H1 (cell line): ENCODE measurements around the gene BCL2L13. TPM values are rescaled to one million over a fixed set of nuclear protein-coding genes. Genes with fewer than 3 reads are reported as not detected.

Experiments used
- CTCF ChIA-PET: fragments of 300-600 bp; sonication (Branson Sonifier 250); formaldehyde crosslinking; loops from one replicate; lab custom pipeline; 2021; ENCODE audit not compliant: partially characterized antibody; lab: Charles Lee
- POLR2A ChIA-PET: fragments of 300-600 bp; sonication (Branson Sonifier 250); formaldehyde crosslinking; loops from one replicate; lab custom pipeline; 2021; ENCODE audit warnings: inconsistent platforms; ENCODE audit not compliant: partially characterized antibody; lab: Charles Lee
- DNase-seq, 2 experiments: peaks; one replicate each; pipeline versions ENCODE4 v3.0.0 to v3.0.0-alpha.2; 2010 to 2022; ENCODE audit warnings: low spot score in 2 of 2, low read depth in 1 of 2, mixed read lengths in 1 of 2
- FAIRE-seq: peaks from 2 replicates; lab custom pipeline; 2011; peaks lifted over from hg19 to GRCh38; lab: Jason Lieb, UNC
- H2AFZ ChIP-seq: 2 replicates; pipeline ENCODE4 v1.8.1; 2012; ENCODE audit warnings: low read length, inconsistent platforms
- H2AK5ac ChIP-seq: 2 replicates; pipeline ENCODE4 v1.6.1; 2013; ENCODE audit warnings: low read depth, low read length
- H2BK120ac ChIP-seq: replicated peaks from 2 replicates; pipeline ENCODE3; 2013; ENCODE audit warnings: low read depth, low read length, inconsistent platforms
- H2BK12ac ChIP-seq: 2 replicates; pipeline ENCODE4 v1.6.1; 2013; ENCODE audit warnings: low read depth, low read length
- H2BK15ac ChIP-seq: 2 replicates; pipeline ENCODE4 v1.6.1; 2013; ENCODE audit warnings: low read length
- H2BK20ac ChIP-seq: 2 replicates; pipeline ENCODE4 v1.6.1; 2013; ENCODE audit warnings: low read length
- H2BK5ac ChIP-seq: 2 replicates; pipeline ENCODE4 v1.6.1; 2013; ENCODE audit warnings: low read depth, low read length
- H3K14ac ChIP-seq: 2 replicates; pipeline ENCODE4 v1.6.1; 2013; ENCODE audit warnings: inconsistent platforms; ENCODE audit not compliant: insufficient read length
- H3K18ac ChIP-seq: 2 replicates; pipeline ENCODE4 v1.6.1; 2013; ENCODE audit warnings: low read length; ENCODE audit errors: extremely low read depth
- H3K23ac ChIP-seq: 2 replicates; pipeline ENCODE4 v1.6.1; 2013; ENCODE audit warnings: inconsistent platforms; ENCODE audit not compliant: insufficient read length
- H3K23me2 ChIP-seq: 2 replicates; pipeline ENCODE4 v1.6.1; 2013; ENCODE audit warnings: low read depth, low read length
- H3K27ac ChIP-seq: 2 replicates; pipeline ENCODE4 v1.6.1; 2011; ENCODE audit warnings: low read depth, low read length, inconsistent platforms
- H3K27me3 ChIP-seq, 4 experiments: replicated peaks in 1 of 4; 1 replicate in 1 of 4; 2 replicates in 3 of 4; pipeline versions ENCODE4 v1.6.1 to v1.8.1; 2011 to 2013; ENCODE audit warnings: low read length in 3 of 4, mild to moderate bottlenecking in 3 of 4, inconsistent platforms in 2 of 4, mixed read lengths in 2 of 4, moderate library complexity in 1 of 4; ENCODE audit not compliant: control insufficient read depth in 3 of 4, insufficient read depth in 3 of 4; ENCODE audit errors: extremely low read depth in 1 of 4
- H3K36me3 ChIP-seq, 4 experiments: 2 replicates each; pipeline versions ENCODE4 v1.6.1 to v1.8.1; 2011 to 2013; ENCODE audit warnings: mild to moderate bottlenecking in 4 of 4, low read length in 3 of 4, moderate library complexity in 2 of 4, control low read depth in 1 of 4, inconsistent platforms in 1 of 4; ENCODE audit not compliant: insufficient read depth in 4 of 4, control insufficient read depth in 2 of 4
- H3K4ac ChIP-seq: replicated peaks from 2 replicates; pipeline ENCODE3; 2013; ENCODE audit warnings: low read length, low read depth, mixed read lengths, inconsistent platforms; ENCODE audit not compliant: insufficient read length
- H3K4me1 ChIP-seq, 4 experiments: replicated peaks in 1 of 4; 1 replicate in 1 of 4; 2 replicates in 3 of 4; pipeline versions ENCODE4 v1.6.1 to v1.8.1; 2011 to 2013; ENCODE audit warnings: low read length in 3 of 4, inconsistent platforms in 2 of 4, mixed read lengths in 1 of 4; ENCODE audit not compliant: insufficient read depth in 4 of 4, control insufficient read depth in 3 of 4
- H3K4me2 ChIP-seq, 2 experiments: 2 replicates each; pipeline versions ENCODE4 v1.6.1 to v1.8.1; 2011 to 2013; ENCODE audit warnings: low read depth in 2 of 2, low read length in 2 of 2, control low read depth in 1 of 2, inconsistent platforms in 1 of 2, mild to moderate bottlenecking in 1 of 2; ENCODE audit not compliant: insufficient read depth in 1 of 2
- H3K4me3 ChIP-seq, 4 experiments: fragments of 200-600, 300-600 bp in 1 of 4; sonication (generic), shearing (Covaris generic), sonication (Bioruptor Twin) in 1 of 4; 2 replicates each; pipeline versions ENCODE4 v1.5.1 to v1.8.1; 2011 to 2016; ENCODE audit warnings: low read length in 4 of 4, low read depth in 3 of 4, control low read depth in 2 of 4, inconsistent platforms in 2 of 4, mild to moderate bottlenecking in 2 of 4, mixed read lengths in 1 of 4, moderate library complexity in 1 of 4; ENCODE audit not compliant: insufficient read depth in 2 of 4; ENCODE audit errors: extremely low read depth in 1 of 4
- H3K56ac ChIP-seq: replicated peaks from 2 replicates; pipeline ENCODE3; 2013; ENCODE audit warnings: low read depth, mild to moderate bottlenecking, mixed read lengths, low read length, inconsistent platforms; ENCODE audit not compliant: insufficient read length
- H3K79me1 ChIP-seq: 2 replicates; pipeline ENCODE4 v1.6.1; 2013; ENCODE audit warnings: low read depth, low read length, control low read depth
- H3K79me2 ChIP-seq, 2 experiments: 2 replicates each; pipeline versions ENCODE4 v1.6.1 to v1.8.1; 2012 to 2013; ENCODE audit warnings: low read length in 2 of 2, mild to moderate bottlenecking in 2 of 2, inconsistent platforms in 1 of 2; ENCODE audit not compliant: insufficient read depth in 2 of 2, control insufficient read depth in 1 of 2
- H3K9ac ChIP-seq, 4 experiments: replicated peaks in 1 of 4; 1 replicate in 1 of 4; 2 replicates in 3 of 4; pipeline versions ENCODE4 v1.6.1 to v1.8.1; 2011 to 2013; ENCODE audit warnings: low read depth in 3 of 4, low read length in 3 of 4, control low read depth in 2 of 4, mild to moderate bottlenecking in 2 of 4, moderate library complexity in 2 of 4, inconsistent platforms in 1 of 4; ENCODE audit errors: extremely low read depth in 1 of 4
- H3K9me3 ChIP-seq, 2 experiments: 2 replicates each; pipeline versions ENCODE4 v1.6.1 to v1.8.1; 2012 to 2013; ENCODE audit warnings: mild to moderate bottlenecking in 2 of 2, moderate library complexity in 2 of 2, control low read depth in 1 of 2, inconsistent platforms in 1 of 2, low read depth in 1 of 2, low read length in 1 of 2, mixed read lengths in 1 of 2; ENCODE audit not compliant: insufficient read depth in 2 of 2
- H4K20me1 ChIP-seq, 2 experiments: replicated peaks in 1 of 2; 2 replicates each; pipeline versions ENCODE3 to v1.8.1; 2011 to 2013; ENCODE audit warnings: inconsistent platforms in 2 of 2, low read length in 2 of 2, mild to moderate bottlenecking in 1 of 2; ENCODE audit not compliant: insufficient read depth in 2 of 2, control insufficient read depth in 1 of 2
- H4K5ac ChIP-seq: 2 replicates; pipeline ENCODE4 v1.6.1; 2013; ENCODE audit warnings: low read length, low read depth, mixed read lengths, inconsistent platforms; ENCODE audit not compliant: insufficient read length
- H4K8ac ChIP-seq: 2 replicates; pipeline ENCODE4 v1.8.0; 2013; ENCODE audit warnings: mild to moderate bottlenecking, moderate library complexity, low read length, inconsistent platforms; ENCODE audit not compliant: insufficient read depth; ENCODE audit errors: extremely low read depth
- H4K91ac ChIP-seq: replicated peaks from 2 replicates; pipeline ENCODE3; 2013; ENCODE audit warnings: low read length, mixed read lengths, inconsistent platforms; ENCODE audit not compliant: insufficient read length
- TBP ChIP-seq: IDR thresholded peaks from 2 replicates; pipeline ENCODE4 v1.6.1; 2011; ENCODE audit warnings: low read depth, low read length, improper control_type of control experiment
- ZNF274 ChIP-seq: IDR thresholded peaks from 2 replicates; pipeline ENCODE4 v1.7.0; 2012; ENCODE audit warnings: low read length, borderline replicate concordance; ENCODE audit errors: extremely low read depth
- WGBS, 2 experiments: shearing (Covaris generic) in 1 of 2; methylation state at CpG; one replicate each; pipeline versions ENCODE4 v1.1.6 to v1.1.7; 2013 to 2015; ENCODE audit warnings: low lambda C conversion rate in 2 of 2, mixed read lengths in 2 of 2, inconsistent platforms in 1 of 2, low coverage in 1 of 2, missing lambda C conversion rate in 1 of 2; ENCODE audit not compliant: insufficient replicate concordance in 2 of 2, insufficient coverage in 1 of 2, insufficient read length in 1 of 2; ENCODE audit errors: extremely low coverage in 1 of 2, missing lambda C conversion rate in 1 of 2; 5-methylcytosine and 5-hydroxymethylcytosine counted together
- polyA plus RNA-seq, 7 experiments: library from polyadenylated mRNA; depleted of rRNA in 3 of 7; stranded (reverse) in 5 of 7; unstranded in 2 of 7; fragments of >200 nt in 5 of 7; fragments of 200-250 nt in 2 of 7; gene quantifications; 1 replicate in 5 of 7; 2 replicates in 1 of 7; 4 replicates in 1 of 7; pipeline versions ENCODE4 v1.2.1 to v1.2.3, GENCODE V29; 2011 to 2013; ENCODE audit warnings: missing spikeins in 2 of 7, mixed read lengths in 2 of 7
- total RNA-seq: library from RNA; stranded (reverse); fragmentation: NEBNext Ultra II Directional; extraction: Animal tissue kit (Norgen Biotek cat#: 25700); gene quantifications from 2 replicates; pipeline ENCODE4 v1.2.1, GENCODE V29; 2021

Gene BCL2L13
- total and polyA plus RNA-seq, 2 of the 8 experiments (the other 6 are each of a cell fraction or from before 2014, with no cell fraction given) = 20.7 to 35.0 TPM

DNA sequence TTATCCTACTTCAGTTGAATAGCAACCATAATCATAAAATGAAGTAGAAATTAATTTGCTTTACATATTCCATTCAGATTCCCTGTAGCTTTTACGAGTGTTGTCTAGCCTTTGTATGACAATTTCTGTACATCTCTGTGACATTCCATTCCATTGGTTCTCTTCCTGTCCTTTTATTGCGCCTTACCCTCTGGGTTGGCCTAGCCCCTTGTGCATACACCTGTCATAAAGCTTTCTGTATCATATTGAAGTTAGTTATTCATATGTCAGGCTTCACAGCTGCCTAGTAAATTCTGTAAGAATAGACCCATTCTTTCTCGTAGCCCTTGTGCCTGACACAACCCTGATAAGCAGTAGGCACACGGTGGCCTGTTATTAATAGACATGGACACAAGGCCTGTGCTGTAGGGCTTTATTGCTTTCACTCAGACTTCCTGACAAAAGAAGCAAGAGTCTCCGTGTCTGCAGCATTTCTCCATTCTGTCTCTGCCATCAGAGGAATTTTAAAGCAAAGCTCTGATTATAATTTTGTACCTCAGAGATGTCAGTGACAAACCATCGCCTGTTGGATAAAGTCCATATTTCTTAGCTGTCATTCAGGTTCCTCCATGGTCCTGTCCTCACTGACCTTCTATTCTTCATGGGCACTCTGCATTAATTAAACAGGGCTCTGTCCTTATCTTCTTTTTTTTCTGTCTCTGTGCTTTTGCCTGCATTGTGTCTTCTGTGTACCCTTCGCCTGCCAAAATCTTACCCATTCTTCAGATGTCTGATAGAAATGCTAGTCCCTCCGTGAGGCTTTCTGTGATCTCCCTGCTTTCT is 86.3 kb downstream of the BCL2L13 start:
- H3K9ac ChIP-seq = no peak overlapping the region
- no peak overlapping the region for H3K4ac ChIP-seq
- H2AK5ac ChIP-seq = no peak overlapping the region
- H2BK20ac ChIP-seq = no peak overlapping the region
- no peak overlapping the region for H2BK12ac ChIP-seq
- H4K8ac ChIP-seq = no peak overlapping the region
- no peak overlapping the region for H2BK5ac ChIP-seq
- DNase-seq = no peak
- no peaks in the 10 kb centered on the region for H4K20me1 ChIP-seq
- no peaks in the 10 kb centered on the region for H3K9me3 ChIP-seq
- H3K23me2 ChIP-seq = no peaks in the 10 kb centered on the region
- H3K79me2 ChIP-seq = no peaks in the 10 kb centered on the region
- H3K14ac ChIP-seq = no peak overlapping the region
- ChIA-PET CTCF (interaction anchor here (1.0 kb wide), 2 partner anchors 49 to 61 kb away, joined by 3 read pairs; no protein-coding TSS in a partner anchor), POLR2A (interaction anchor here (0.6 kb wide), 1 partner anchor 137 kb away, joined by 3 read pairs; no protein-coding TSS in a partner anchor)
- no peak overlapping the region for H2BK120ac ChIP-seq
- peaks cover 0 to 12% (median 6%) of the 10 kb centered on the region in 4 experiments; a peak in 6 of 8 replicates for H3K36me3 ChIP-seq
- no peaks in the 10 kb centered on the region for H3K27me3 ChIP-seq
- 94% methylated on average over 8 of the region's 8 CpGs; no CpG with 5 or more reads in 1 of the 2 experiments for WGBS, 2 experiments
- no peak overlapping the region for H4K91ac ChIP-seq
- FAIRE-seq = no peak
- no peak overlapping the region for H2AFZ ChIP-seq
- H3K4me2 ChIP-seq = no peak overlapping the region
- no peak overlapping the region for H3K27ac ChIP-seq
- H3K79me1 ChIP-seq = no peaks in the 10 kb centered on the region; the same call in 1 of the 2 replicates
- no peak overlapping the region for H2BK15ac ChIP-seq
- no peak overlapping the region for H3K4me3 ChIP-seq
- no peak overlapping the region for H3K18ac ChIP-seq
- no peak overlapping the region for H4K5ac ChIP-seq
- no peak overlapping the region for H3K56ac ChIP-seq
- no peaks in the 10 kb centered on the region for H3K4me1 ChIP-seq
- no peak overlapping the region for H3K23ac ChIP-seq
- TF ChIP-seq ZNF274 (no peak), TBP (no peak)
